ENCODE measurements around the gene CLN3.
"Not testable (repeated sequence)": the region's sequence is repeated elsewhere in the genome, so short reads cannot be mapped to it uniquely, and the experiment has no call there.

CLN3 gene

GRCh38 chr16:28514246-28514645 is 22.4 kb upstream of the CLN3 start:
- no peak for DNase-seq (ENCODE audit: low read depth in 1 of 2, low spot score in 1 of 2)

- DNase-seq (ENCODE audit: low read depth in 1 of 2, low spot score in 1 of 2), result no peak
Observed at GRCh38 chr16:28513484-28514181, 21.8 kb upstream of the CLN3 start.

- DNase-seq (ENCODE audit: low read depth in 1 of 2, low spot score in 1 of 2), result no peak
Observed at GRCh38 chr16:28511801-28512789, 20.2 kb upstream of the CLN3 start.

- DNase-seq (ENCODE audit: low read depth in 1 of 2, low spot score in 1 of 2), result no peak
Observed at GRCh38 chr16:28511031-28511430, 19.2 kb upstream of the CLN3 start.

GRCh38 chr16:28505489-28506137 is 13.7 kb upstream of the CLN3 start:
- DNase-seq (ENCODE audit: low read depth in 1 of 2, low spot score in 1 of 2), result no peak

GRCh38 chr16:28504707-28505404 is 13.0 kb upstream of the CLN3 start:
- no peak for DNase-seq (ENCODE audit: low read depth in 1 of 2, low spot score in 1 of 2)

- no peak for DNase-seq (ENCODE audit: low read depth in 1 of 2, low spot score in 1 of 2)
Observed at GRCh38 chr16:28503470-28504259, 11.8 kb upstream of the CLN3 start.

DNA sequence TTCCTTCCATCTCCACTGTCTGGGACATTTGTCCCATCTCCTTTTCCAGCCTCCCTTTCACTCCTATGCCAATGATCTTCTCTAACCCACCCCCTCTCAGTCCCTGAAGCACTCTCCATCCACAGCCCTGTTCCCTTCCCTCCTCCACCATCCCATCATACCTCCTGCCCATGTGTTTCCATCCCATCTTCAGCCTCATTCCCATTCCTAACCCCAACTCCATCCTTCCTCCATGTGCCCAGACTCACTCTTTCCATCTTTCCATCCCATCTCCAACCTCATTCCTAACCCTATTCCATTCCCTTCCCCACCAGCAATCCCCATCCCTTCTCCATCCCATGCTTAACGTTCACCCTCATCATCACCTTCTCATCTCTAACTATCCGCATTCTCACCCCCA is 10.4 kb upstream of the CLN3 start:
- no peak for DNase-seq (ENCODE audit: low read depth in 1 of 2, low spot score in 1 of 2)

- no peak for DNase-seq (ENCODE audit: low read depth in 1 of 2, low spot score in 1 of 2)
Observed at GRCh38 chr16:28501258-28502232, 9.7 kb upstream of the CLN3 start.

DNA sequence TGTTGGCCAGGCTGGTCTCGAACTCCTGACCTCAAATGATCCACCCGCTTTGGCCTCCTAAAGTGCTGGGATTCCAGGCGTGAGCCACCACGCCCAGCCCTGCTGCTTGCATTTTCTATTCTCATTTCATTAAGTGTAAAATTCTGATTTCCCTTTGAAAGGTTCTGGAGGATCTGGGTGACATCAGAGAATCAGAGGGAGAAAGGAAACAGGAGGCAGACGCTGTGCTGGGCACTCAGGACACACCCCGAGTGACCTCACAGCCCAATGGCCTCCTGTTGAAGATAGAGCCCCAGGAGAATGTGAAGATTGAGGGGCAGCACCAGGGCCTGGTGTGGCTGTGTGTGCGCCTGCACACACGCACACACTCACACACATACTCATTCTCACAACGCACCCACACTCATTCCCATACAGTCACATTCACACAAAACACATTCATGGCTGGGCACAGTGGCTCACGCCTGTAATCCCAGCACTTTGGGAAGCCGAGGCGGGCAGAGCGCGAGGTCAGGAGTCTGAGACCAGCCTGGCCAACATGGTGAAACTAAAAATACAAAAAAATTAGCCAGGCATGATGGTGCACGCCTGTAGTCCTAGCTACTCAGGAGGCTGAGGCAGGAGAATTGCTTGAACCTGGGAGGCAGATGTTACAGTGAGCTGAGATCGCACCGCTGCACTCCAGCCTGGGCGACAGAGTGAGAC is 8.8 kb upstream of the CLN3 start:
- not testable (repeated sequence) for DNase-seq (ENCODE audit: low read depth in 1 of 2, low spot score in 1 of 2)

GRCh38 chr16:28499854-28500253 is 8.0 kb upstream of the CLN3 start:
- no peak for DNase-seq (ENCODE audit: low read depth in 1 of 2, low spot score in 1 of 2)

DNA sequence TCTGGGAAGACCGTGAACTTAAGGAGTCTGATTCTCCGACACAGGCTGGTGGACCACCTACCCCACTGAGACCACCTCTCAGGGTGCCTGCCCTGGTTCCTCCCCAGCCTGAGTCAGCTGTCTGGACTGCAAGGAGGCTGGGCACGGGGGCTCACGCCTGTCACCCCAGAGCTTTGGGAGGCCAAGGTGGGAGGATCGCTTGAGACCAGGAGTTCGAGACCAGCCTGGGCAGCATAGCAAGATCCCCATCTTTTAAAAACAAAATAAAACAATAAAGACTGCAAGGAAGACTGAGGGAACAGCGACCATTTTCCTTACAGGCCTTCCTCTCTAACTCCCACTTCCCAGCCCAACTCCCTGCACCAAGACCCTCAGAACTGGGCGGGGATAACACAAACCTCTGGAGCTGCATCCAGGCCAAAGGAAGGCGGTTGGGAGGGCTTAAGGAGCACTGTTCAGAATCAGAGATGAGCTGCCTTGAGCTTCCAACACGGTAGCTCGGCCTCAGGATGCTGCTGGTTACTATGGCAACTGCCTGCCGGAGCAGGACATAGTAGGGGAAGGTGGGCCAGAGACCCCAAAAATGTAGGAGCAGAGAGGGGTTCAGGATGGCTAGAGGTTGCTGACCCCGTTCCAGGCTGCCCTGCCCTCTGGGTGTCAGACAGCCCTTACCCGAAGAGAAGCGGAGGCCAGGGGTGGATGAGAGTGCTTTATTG is 7.0 kb upstream of the CLN3 start:
- DNase-seq (ENCODE audit: low read depth in 1 of 2, low spot score in 1 of 2), result no peak

GRCh38 chr16:28497861-28498599 is 6.2 kb upstream of the CLN3 start:
- no peak for DNase-seq (ENCODE audit: low read depth in 1 of 2, low spot score in 1 of 2)

DNA sequence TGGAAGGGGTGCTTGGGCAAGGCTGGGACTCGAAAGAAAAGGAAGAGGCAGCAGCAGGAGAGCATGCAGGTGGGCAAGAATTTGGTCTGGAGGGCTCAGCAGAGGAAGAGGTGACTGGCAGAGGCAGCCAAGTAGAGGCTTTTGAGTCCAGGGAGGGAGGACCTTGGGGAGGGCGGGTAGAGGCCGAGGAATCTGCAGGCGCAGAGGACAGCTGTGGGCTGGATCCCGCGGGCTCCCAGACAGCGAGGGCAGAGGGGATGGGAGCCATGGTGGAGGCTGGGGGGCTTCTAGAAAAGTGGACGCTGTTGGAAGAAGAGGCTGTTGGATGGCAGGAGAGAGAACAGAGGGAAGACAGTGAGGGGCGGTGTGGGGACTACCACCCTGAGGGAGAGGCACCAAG is 5.5 kb upstream of the CLN3 start:
- no peak for DNase-seq (ENCODE audit: low read depth in 1 of 2, low spot score in 1 of 2)

- no peak for DNase-seq (ENCODE audit: low read depth in 1 of 2, low spot score in 1 of 2)
Observed at GRCh38 chr16:28496844-28497243, 5.0 kb upstream of the CLN3 start.

DNA sequence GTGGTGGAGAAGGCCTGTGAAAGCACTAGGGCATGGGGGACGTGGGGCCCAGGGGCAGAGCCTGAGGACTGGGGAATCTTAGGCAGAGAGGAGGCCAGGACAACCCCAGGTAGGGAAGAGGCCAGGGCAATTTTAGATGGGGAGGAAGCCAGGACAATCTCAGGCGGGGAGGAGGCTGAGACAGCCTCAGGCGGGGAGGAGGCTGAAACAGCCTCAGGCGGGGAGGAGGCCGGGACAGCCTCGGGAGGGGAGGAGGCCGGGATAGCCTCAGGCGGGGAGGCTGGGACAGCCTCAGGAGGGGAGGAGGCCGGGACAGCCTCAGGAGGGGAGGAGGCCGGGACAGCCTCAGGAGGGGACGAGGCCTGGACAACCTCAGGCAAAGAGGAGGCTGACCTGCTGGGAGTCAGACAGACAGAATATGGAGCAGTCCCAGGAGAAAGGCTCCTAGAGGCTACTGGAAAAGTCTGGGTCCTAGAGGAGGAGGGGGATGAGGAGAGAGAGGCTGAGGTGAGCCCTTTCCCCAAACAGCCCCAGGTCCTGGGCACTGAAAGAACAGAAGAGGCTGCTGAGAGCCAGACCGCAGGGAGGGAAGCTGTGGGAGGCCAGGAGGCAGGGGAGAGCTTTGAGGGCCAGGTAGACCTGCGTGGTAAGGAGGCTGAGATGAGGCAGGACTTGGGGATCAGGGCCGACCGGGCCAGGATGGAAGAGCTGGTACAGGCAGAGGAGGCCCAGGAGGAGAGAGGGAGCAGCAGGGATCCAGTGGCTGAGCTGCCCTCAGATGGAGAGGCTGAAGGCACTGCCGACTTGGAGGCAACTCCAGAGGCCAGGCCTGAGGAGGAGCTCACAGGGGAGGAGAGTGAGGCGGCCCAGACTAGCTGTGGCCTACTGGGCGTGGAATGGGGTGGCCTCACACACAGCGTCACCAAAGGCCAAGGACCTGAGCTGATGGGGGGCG is 4.2 kb upstream of the CLN3 start:
- DNase-seq (ENCODE audit: low read depth in 1 of 2, low spot score in 1 of 2), result no peak
